ENCODE results near the gene JTB.

Gene JTB

DNA sequence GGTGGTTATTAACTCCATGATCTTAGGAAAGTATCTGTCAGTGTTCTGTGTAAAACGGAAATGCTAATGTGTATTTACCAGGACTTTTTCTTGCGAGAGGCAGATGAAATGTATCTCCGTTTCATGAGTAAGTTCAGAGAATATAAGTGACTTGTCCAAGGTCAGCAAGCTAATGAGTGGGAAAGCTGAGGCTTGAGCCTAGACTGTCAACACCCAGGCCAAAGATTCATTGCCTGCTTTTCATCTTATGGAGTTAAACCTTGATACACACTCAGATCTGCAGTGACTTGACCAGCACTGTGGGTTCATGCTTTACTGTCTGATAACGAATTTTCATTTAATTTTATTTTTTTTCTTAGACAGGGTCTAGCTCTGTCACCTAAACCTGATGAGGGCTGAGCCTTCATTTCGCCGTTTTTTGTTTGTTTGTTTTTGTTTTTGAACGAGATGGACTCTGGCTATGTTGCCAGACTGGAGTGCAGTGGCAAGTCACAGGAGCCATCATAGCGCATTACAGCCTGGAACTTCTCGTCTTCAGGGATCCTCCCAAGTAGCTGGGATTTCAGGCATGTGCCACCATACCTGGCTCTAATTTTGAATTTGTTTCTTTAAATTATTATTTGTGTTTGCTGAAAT is 918 bp upstream of the JTB start:
- DNase-seq, result no peak

DNA sequence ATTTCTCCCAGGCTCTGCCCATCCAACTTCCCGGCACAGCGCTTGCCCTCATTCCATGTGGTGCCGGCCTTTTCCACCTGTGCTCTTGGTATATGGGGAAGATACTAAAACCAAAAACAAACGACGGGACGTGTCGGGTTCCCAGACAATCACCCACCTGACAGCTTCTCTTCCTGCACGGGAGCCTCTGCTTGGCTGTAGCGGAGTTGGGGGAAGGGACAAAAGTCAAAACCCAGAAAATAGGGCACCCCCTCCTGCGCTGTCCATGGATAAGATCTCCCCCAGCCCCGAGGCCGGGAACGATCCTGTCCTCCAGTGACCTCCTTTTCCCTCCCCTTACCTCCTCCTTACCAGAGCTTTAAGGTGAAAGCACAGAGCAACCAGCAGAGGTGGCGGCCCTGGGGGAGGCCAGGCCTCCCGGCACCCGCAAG is 640 bp downstream of the JTB start:
- DNase-seq, result no peak

DNA sequence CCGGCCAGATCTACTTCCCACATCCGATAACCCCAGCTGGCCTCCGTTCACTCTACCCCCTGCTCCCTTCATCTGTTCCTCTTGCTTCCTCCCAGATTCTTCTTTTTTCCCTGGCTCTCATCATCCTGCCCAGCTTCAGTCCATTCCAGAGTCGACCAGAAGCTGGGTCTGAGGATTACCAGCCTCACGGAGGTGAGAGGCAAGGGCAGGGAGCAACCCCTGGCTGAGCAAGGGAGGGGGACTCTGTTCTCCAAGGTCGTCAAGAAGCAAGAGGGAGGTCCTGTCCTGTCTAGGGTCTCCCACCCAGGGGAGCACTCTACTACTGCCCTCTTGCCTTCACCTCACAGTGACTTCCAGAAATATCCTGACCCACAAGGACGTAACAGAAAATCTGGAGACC is 3.9 kb downstream of the JTB start:
- DNase-seq, result no peak

DNA sequence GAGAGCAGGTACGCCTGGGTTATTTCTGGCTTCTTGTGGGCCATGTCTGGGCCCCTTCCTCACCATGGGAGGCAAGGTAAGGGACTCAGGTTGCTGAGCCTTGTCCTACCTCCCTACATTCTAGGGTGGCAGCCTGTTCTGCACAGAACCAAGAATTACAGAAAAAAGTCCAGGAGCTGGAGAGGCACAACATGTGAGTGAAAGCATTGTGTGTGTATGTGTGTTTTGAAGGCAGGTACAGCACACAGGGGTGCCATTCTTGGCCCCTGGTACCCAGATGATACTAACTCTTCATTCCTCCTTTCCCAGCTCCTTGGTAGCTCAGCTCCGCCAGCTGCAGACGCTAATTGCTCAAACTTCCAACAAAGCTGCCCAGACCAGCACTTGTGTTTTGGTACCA is 4.4 kb downstream of the JTB start:
- DNase-seq, result no peak

DNA sequence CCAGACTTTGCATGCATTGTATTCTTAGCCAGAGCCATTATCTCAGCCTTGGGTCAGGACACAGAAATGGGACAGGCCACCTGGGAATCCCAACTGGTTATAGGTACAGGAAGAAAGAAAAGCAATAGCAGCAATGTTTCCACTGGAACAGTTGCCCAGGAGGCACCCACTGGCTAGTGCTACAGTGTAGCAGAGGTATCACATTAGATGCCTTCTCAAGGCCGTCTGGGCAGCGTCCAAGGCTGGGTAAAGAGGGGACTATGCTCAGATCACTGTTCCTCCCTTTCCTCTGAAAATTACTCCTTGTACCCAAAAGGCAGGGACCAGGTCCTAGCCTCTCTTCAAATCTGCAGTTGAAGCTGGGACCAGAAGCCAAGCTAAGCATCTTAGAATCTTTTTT is 7.1 kb downstream of the JTB start:
- no peak for DNase-seq

DNA sequence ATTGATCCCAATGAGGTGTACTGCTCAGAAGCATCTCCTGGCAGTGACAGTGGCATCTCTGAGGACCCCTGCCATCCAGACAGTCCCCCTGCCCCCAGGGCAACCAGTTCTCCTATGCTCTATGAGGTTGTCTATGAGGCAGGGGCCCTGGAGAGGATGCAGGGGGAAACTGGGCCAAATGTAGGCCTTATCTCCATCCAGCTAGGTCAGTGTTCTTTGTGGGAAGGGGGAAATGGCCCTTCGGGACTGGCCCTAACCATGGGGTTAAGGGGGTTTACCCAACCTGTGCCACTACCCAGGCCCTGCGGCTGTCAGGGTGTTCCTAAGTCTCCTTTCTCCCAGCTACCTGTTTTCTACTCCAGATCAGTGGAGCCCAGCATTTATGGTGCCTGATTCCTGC is 8.5 kb downstream of the JTB start:
- no peak for DNase-seq

DNA sequence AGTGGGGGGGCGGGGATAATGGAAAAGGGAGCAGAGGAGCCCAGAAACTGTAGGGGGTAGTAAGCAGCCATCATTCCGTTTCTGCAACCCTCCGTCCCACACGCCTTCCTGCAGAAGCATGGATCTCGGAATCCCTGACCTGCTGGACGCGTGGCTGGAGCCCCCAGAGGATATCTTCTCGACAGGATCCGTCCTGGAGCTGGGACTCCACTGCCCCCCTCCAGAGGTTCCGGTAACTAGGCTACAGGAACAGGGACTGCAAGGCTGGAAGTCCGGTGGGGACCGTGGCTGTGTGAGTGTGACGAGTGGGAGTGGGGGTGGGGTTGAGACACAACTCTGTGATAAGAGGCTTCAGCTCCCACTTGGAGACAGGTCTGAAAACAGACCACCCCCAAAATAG is 9.1 kb downstream of the JTB start:
- DNase-seq, result no peak

DNA sequence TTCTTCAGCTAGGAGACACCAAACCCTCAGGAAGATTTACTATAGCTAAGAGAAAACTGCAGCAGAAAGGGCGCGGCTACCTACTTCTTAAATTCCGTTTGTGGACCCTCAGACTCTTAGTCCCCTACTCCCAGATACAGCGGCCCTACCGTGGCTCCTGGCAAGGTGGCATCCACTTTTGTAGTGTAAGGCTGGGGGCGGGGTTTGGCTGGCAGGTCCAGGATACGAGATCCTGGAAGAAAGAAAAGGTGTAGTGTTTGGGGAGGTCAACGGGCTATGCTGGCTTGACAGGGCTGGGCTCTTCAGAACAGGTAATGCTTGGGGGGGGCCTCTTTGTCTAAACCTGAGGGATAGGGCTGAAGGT is 9.5 kb downstream of the JTB start:
- DNase-seq, result no peak

DNA sequence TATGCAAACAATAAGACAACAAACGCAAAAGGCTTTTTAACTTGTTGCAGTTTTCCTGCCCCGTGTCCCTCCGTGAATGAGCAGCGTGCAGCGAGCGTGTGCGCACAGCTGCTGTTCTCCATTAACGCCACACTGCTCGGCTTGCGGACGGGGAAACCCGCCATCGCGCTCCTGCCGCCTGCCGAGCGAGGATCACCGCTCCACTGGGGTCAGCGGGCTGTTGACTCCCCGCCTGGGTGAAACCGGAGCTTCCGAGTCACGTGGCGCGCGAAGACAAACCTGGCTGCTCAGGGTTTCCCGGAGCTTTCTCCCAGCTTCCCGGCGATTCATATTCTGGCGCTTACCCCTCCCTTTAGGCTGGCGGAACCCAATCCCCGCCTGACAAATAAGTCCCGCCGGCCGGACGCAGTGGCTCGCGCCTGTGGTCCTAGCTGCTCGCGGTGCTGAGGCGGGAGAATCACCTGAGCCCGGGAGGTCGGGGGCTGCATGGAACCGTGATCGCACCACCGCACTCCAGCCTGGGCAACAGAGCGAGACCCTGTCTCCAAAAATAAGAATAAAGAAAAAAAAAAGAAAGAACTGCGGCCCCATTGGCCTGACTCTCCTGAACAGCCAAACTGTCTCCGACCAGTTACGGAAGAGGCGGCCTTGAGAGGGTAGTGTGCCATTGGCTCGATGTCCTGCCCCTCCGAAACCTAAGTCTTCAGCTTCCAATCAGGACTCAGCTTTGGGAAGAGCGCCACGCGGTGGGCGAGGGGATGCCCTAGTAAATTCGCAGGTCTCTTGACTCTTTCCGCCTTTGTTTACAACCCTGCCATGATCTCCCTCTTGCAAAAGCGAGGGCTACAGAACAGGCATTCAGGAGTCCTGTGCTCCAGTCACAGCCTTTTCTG is 10.1 kb downstream of the JTB start, which contains the start of gene CREB3L4:
Gene CREB3L4 (plus strand): TSS at position 796 of the 893 bp plus-strand sequence. CDS start 624 bp downstream, outside the sequence.
- DNase-seq, result peak; percentile 87

DNA sequence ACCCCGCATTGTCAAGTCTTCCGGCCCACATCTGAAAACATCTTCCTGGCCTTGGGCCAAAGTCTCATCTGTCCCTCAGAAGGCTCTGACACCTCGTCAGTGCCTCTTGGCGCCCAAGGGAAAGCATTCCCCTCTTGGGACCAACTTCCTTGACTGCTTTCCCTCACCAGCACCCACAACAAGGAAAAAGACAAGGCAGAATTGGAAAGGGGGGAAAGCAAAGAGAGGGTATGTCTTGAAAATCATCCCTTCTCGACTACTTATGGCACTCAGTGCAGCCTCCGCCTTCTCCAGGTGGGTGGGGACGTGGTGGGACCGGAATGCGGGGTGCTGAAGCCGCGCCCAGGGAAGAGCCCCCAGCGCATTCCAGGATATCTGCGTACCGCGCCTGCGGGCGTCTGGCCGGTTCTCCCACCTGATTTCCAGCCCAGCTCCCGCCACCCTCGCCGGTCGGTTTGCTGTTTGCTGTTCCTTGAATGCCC is 13.6 kb downstream of the JTB start:
- DNase-seq, result no peak

DNA sequence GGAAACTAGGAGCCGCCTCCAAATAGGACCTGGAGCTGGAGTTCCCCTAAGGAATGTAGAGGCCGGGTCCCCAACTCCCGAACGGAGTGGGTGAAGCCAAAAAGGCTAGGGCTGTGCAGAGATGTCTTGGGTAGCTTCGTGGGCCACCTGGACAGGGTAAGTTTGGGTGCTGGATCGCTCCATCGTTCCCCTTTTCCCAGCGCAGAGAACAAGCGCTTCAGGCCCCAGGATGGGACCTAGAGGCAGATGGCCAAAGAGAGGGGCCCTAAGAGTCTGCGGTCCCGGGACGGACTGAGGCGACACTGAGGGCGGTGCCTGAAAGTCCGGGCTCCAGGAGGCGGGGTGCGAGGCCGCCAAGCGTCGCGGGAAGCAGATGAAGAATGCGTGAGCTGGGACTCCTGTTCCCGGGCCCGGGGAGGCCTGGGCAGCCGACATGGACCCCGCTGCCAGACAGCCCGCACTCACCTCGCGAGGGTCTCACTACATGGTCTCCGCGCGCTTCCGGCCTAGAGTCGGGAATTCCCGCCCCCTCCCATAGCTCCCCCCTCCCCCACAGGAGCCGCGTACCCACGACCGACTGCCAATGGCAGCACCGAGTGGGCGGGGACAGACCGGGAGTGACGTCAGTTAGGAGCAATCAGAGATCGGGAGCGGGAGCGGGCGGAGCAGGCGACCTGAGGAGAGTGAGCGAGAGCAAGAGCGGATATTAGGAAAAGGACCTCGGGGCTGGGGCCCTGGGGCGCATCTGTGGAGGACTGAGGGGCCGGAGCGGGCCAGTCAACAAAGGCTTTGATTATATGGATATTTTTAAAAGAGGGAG is 14.2 kb downstream of the JTB start, which contains the start of gene SLC39A1:
Gene SLC39A1 (minus strand): TSS at position 508 of the 820 bp plus-strand sequence. CDS start 822 bp downstream, outside the sequence.
- peak; percentile 93 for DNase-seq

DNA sequence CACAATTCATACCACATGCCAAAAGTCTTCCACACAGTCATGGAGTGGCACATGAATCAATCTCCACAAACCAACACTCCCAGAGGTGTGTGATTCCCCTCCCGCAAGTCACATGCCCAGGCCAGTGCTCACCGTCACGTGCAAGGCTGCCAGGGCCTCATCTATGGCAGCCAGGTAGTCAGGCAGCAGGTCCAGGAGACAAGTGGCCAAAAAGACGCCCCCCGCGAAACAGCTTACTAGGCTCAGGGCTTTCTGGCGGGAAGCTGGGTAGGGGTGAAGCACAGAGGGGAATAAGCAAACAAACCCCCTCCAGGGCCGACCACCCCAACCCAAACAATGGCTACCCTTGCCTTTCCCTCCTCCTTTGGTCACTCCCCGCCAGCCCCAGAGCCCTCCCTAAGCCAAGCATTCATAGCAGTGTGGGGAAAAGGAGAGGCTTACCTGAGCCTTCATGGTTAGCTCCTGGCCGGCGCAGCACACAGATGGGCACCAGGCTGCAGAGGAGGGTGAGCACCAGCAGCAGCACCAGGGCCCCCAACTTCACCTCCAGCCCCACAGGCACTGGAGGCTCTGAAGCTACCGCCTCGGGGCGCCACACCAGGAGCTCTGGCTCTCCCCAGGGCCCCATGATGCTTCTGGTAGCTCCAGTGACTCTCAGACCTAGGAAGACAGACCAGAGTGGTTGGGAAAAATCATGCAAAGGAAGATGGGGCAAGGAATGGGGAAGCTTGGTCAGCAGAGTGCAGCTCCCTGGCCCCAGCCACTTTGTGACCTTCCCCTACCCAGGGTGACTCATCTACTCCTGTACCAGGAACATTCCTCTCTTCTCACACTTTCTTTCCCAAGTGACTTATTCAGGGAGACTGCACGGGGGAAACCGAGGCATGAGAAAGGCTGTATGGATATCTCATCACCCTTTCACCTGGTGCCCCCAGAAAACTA is 15.1 kb downstream of the JTB start:
- DNase-seq, result no peak

DNA sequence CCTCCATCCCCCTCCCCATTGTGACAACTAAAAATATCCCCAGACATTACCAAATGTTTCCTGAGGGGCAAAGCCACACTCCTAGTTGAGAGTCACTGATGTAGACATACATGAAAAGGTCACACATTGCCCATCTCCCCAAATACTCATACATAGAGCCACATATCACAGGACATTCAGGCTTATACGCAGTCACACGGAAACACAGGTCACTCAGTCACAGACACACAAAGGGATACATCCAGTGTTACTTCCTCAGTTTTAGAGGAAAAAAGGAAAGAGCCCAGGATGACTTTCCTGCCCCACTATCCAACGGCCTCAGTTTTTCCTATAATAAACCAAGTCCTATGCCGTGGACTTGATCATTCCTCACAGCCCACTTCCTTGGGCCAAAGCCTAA is 16.1 kb downstream of the JTB start:
- DNase-seq, result no peak

DNA sequence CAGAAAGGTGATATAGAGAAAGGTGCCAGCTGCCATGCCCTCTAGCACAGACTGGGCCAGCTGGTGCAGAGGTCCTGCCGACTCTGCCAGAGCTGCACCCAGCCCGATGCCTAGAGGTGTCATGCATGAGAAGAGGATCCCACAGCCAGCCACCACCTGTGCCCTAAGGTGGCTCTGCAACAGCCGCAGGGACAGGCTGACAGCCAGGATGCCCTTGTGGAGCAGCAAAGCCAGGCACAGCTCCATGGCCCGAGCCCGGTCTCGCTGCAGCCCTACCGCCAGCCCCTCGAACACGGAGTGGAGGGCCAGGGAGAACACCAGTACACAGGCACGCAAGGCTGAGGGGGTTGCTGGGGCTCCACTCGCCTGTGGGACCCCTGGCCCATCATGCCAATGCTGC is 17.3 kb downstream of the JTB start:
- DNase-seq, result no peak

DNA sequence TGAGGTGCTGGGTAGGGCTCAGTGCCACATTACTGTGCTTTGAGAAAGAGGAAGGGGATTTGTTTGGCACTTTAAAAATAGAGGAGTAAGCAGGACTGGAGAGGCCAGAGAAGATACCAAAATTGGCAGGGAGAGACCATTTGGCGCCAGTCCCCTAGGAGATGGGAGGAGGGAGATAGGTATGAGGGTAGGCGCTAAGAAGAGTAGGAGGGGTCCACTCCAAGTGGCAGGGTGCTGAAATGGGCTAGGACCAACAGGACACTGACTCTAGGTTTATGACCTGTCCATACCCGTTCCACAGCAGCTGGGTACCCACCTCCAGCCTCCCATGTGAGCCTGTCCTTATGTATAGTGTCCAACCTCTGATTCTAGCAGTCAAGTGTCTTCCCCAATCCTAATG is 18.0 kb downstream of the JTB start:
- DNase-seq, result no peak

DNA sequence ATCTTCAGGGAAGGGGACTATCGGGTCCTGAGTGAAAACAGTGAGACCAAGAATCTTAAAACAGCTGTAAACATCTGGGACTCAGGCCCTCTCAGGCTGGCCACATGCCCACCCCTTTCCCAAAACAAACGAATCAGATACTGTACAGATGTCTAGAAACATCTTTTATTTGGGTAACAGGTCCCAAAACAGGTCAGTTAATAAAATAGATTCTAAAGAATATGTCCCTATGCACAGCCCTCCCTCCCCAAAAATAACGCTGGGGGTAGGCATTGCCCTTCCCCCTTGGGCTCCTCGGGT is 18.6 kb downstream of the JTB start:
- no peak for DNase-seq

DNA sequence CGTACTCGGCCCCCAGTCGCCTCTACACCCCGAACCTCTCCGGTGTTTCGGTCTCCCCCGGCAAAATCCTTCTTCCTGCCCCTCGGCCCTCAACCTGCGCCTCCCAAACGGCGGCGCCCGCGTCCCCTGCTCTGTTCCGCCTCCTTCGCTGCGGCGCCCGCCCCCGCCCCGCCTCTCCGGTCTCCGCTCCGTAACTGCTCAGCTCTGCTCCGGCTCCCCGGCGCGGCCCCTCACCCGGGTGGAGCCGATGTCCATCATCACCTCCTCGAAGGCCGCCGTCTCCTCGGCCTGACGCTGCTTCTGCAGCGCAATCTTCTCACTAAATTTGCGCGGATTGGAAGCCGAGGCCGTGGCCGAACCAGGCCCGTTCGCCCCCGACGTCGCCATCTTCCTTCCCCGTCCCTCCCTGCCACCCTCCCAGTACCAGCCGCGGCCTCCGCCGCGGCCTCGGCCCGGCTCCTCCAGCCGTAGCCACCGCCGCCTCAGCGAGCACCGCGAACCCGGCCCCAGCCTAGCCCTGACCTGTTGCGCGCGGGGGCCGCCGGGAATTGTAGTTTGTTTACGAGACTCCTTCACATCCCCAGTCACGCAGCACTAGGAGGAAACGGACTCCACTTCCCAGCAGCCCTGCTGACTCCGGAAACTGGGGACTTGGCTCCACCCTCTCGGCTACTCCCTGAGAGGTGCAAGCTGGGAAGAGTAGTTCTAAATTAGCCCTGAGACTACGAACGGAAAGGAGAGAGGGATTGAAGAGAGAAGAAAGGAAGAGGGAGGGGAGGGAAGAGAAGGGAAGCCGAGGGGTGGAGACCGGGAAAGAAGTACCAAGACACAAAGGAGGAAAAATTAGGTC is 19.1 kb downstream of the JTB start, which contains the start of gene CRTC2:
Gene CRTC2 (minus strand): TSS at position 502 of the 850 bp plus-strand sequence. CDS start 115 bp downstream, at position 387.
- peak; percentile 97 for DNase-seq

DNA sequence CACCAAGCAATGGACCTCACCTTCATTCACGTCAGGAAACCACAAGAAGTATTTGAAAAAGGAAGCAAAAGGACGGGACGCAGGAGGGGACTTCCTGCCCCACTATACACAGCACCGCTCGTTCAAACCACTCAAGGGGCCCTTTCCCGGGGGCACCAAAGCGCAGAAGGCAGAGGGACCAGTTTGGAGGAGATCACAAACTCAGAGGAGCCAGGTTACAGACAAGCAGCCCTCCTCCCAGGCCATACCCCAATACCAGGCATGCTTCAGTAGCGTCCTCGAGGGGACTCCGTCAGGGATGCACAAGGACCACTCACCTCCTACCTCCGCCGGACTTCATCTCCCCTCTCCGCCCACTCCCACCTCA is 19.7 kb downstream of the JTB start:
- peak; percentile 32 for DNase-seq

DNA sequence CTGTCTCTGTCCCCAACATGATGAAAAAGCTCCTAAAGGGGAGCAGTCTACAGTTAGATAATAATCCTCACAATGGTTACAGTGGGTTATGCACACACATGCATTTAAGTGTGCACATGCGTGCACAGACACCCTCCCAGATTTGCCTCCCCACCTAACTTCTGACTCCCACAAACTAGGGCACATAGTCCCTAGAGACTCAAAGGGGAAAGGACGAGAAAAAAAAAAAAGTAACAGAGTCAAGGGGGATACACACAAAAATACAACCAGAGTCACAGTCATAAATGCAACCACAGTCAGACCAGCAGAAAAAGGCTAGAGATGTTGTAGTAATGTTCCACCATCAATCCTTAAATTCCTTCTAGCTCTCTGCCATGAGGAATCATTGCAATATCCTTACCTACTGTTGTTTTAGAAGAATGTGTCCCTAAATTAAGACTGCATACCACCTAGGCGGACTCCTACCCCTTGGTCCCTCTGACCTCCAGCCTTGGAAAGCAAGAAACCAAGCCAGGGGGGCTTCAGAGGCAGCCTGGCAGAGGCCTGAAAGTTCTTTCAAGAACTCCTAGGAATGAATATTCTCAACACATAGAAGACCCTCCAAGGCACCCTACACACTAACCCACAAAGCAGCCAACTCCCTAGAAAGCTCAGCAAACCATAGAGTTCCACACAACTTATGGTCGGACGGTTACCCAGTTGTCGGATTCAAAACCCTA is 20.3 kb downstream of the JTB start:
- DNase-seq, result no peak

DNA sequence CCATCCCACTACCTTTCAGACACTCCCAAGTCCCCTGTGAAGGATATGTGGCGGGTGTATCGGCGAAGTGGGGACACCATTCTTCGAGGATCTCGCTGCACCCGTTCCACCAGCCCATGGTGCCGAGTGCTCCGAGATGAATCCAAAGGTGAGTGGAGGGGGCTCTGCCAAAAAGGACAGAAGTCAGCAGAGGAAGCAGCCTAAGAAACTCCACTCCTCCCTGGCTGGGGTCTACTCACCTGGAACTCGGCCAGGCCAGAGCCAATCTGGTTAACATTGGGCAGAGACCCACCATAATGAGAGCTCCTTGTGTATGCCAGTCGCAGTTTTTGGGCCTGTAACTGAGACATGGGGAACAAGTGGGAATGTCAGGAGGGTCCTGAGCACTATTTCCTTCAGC is 22.6 kb downstream of the JTB start:
- no peak for DNase-seq

Data from stimulated activated CD4-positive, alpha-beta T cell treated with anti-CD3 and anti-CD28 coated beads, Interleukin-1b, Interleukin-23, amount 100 ng/mL, for 48 hours (primary cell).